Measurements from ENCODE around the gene EXOC3L4.

The EXOC3L4 gene

GRCh38 chr14:103143506-103143905, 49.0 kb downstream of the EXOC3L4 start (continued):
- TF ChIP-seq ZNF280C (tag by site-specific recombination; IDR thresholded peaks at IDR 0.05) (no peak), OSR2 (tag by site-specific recombination; IDR thresholded peaks at IDR 0.05) (no peak), ZNF449 (tag by site-specific recombination; IDR thresholded peaks at IDR 0.05) (no peak), ZNF350 (tag by site-specific recombination; IDR thresholded peaks at IDR 0.05) (no peak), ZNF26 (tag by site-specific recombination; IDR thresholded peaks at IDR 0.05) (no peak), ZNF624 (tag by site-specific recombination; IDR thresholded peaks at IDR 0.05) (no peak), ZNF473 (tag by site-specific recombination; IDR thresholded peaks at IDR 0.05) (no peak), ZNF660 (tag by site-specific recombination; IDR thresholded peaks at IDR 0.05) (no peak), ZNF433 (tag by site-specific recombination; IDR thresholded peaks at IDR 0.05; ENCODE audit: low read depth) (no peak), ZNF654 (tag by site-specific recombination; IDR thresholded peaks at IDR 0.05; ENCODE audit: low read depth) (no peak), ZNF266 (tag by site-specific recombination; IDR thresholded peaks at IDR 0.05; ENCODE audit: low read depth) (no peak)

GRCh38 chr14:103144085-103144484, 49.6 kb downstream of the EXOC3L4 start:
- CTCF ChIA-PET = interaction anchor here (0.7 to 1.5 kb wide), 3 partner anchors 39 to 42 kb away, joined by 3 to 8 read pairs (median 3); no protein-coding TSS in a partner anchor
- Histone ChIP-seq H3K27ac (ENCODE audit: extremely low read depth, low read depth, low read length) (no peak overlapping the region), H3K9me3 (ENCODE audit: control insufficient read depth, insufficient read depth, low read depth, low read length) (no peaks in the 10 kb centered on the region), H3K4me3 (ENCODE audit: low read depth, low read length) (no peak overlapping the region), H3K36me3 (ENCODE audit: control insufficient read depth in 2 of 2, insufficient read depth in 1 of 2, low read length in 2 of 2) (no peaks in the 10 kb centered on the region), H3K4me1 (ENCODE audit: control insufficient read depth, insufficient read depth, low read length) (no peaks in the 10 kb centered on the region)
- no peak for TF ChIP-seq YY1 (tag by site-specific recombination; IDR thresholded peaks at IDR 0.05)
- TF ChIP-seq OVOL3 (tag by site-specific recombination; IDR thresholded peaks at IDR 0.05) = no peak
- no peak for TF ChIP-seq ZNF146 (tag by site-specific recombination; IDR thresholded peaks at IDR 0.05)
- POLR2A ChIA-PET = no interaction called here

GRCh38 chr14:103146141-103146709, 51.7 kb downstream of the EXOC3L4 start:
- ChIA-PET CTCF (interaction anchor here (1.1 kb wide), 1 partner anchor 38 kb away, joined by 4 read pairs; no protein-coding TSS in a partner anchor), POLR2A (no interaction called here)
- no peaks in the 10 kb centered on the region for H3K36me3 ChIP-seq (ENCODE audit: control insufficient read depth in 2 of 2, insufficient read depth in 1 of 2, low read length in 2 of 2)
- no peak overlapping the region for H3K4me3 ChIP-seq (ENCODE audit: low read depth, low read length)
- H3K9me3 ChIP-seq (ENCODE audit: control insufficient read depth, insufficient read depth, low read depth, low read length) = no peaks in the 10 kb centered on the region
- H3K27ac ChIP-seq (ENCODE audit: extremely low read depth, low read depth, low read length) = no peak overlapping the region
- H3K4me1 ChIP-seq (ENCODE audit: control insufficient read depth, insufficient read depth, low read length) = no peaks in the 10 kb centered on the region
- no peak for TF ChIP-seq ZNF510 (tag by site-specific recombination; IDR thresholded peaks at IDR 0.05; ENCODE audit: insufficient replicate concordance)
- no peak for TF ChIP-seq ZNF664 (tag by site-specific recombination; IDR thresholded peaks at IDR 0.05)
- TF ChIP-seq ZBTB11 (tag by site-specific recombination; conservative IDR thresholded peaks at IDR 0.05; ENCODE audit: low read depth) = no peak
- no peak for TF ChIP-seq ZNF654 (tag by site-specific recombination; IDR thresholded peaks at IDR 0.05; ENCODE audit: low read depth)
- no peak for TF ChIP-seq ZNF174 (tag by site-specific recombination; IDR thresholded peaks at IDR 0.05)
- no peak for TF ChIP-seq ZNF768 (tag by site-specific recombination; IDR thresholded peaks at IDR 0.05)
- no peak for TF ChIP-seq WT1 (tag by site-specific recombination; IDR thresholded peaks at IDR 0.05)
- TF ChIP-seq ZNF221 (tag by site-specific recombination; IDR thresholded peaks at IDR 0.05; ENCODE audit: borderline replicate concordance) = no peak
- TF ChIP-seq ZNF549 (tag by site-specific recombination; IDR thresholded peaks at IDR 0.05) = no peak
- TF ChIP-seq SCRT1 (tag by site-specific recombination; IDR thresholded peaks at IDR 0.05; ENCODE audit: borderline replicate concordance) = no peak
